CD4-positive, CD25-positive, alpha-beta regulatory T cell (primary cell): ENCODE results near the gene MATR3. TPM values are rescaled to one million over a fixed set of nuclear protein-coding genes. Genes with fewer than 3 reads are reported as not detected.
"Not testable (repeated sequence)": the region's sequence is repeated elsewhere in the genome, so short reads cannot be mapped to it uniquely, and the experiment has no call there.

Experiments used
- ATAC-seq, 2 donors: fragments of 150-1000 bp; cut with Tn5 transposase; one replicate each; pipeline ENCODE4 v1.10.0; 2021; ENCODE audit warnings: low read depth in 2 of 2, moderate number of reproducible peaks in 2 of 2, moderate library complexity in 1 of 2
- DNase-seq, 3 donors: peaks; one replicate each; pipeline versions ENCODE4 v3.0.0 to v3.0.0-alpha.2; 2012 to 2022; ENCODE audit warnings: mixed read lengths in 1 of 3
- H3K27ac ChIP-seq: one replicate; pipeline ENCODE4 v1.7.0; 2013; ENCODE audit warnings: mild to moderate bottlenecking, low read length; ENCODE audit not compliant: insufficient read depth, poor library complexity, severe bottlenecking
- H3K27me3 ChIP-seq: one replicate; pipeline ENCODE4 v1.7.0; 2013; ENCODE audit warnings: low read length; ENCODE audit not compliant: control insufficient read depth, insufficient read depth
- H3K36me3 ChIP-seq: one replicate; pipeline ENCODE4 v1.7.0; 2013; ENCODE audit warnings: mild to moderate bottlenecking, low read length, moderate library complexity; ENCODE audit not compliant: control insufficient read depth, insufficient read depth
- H3K4me1 ChIP-seq: 2 replicates; pipeline ENCODE4 v1.7.0; 2013; ENCODE audit warnings: mild to moderate bottlenecking, low read length; ENCODE audit not compliant: insufficient read depth, control insufficient read depth, poor library complexity, severe bottlenecking
- H3K4me3 ChIP-seq: one replicate; pipeline ENCODE4 v1.7.0; 2013; ENCODE audit warnings: low read depth, mild to moderate bottlenecking, low read length, moderate library complexity
- H3K9me3 ChIP-seq, 2 experiments: 1 replicate in 1 of 2; 2 replicates in 1 of 2; pipeline ENCODE4 v1.7.0; 2013; ENCODE audit warnings: low read length in 2 of 2, mild to moderate bottlenecking in 1 of 2, moderate library complexity in 1 of 2; ENCODE audit not compliant: control insufficient read depth in 2 of 2
- H3K27ac Mint-ChIP-seq, 3 donors: one replicate each; pipeline ENCODE4 v1.8.0; 2020 to 2022; ENCODE audit warnings: mild to moderate bottlenecking in 3 of 3, mixed read lengths in 3 of 3, moderate library complexity in 2 of 3
- H3K27me3 Mint-ChIP-seq: one replicate; pipeline ENCODE4 v1.8.0; 2022; ENCODE audit warnings: mild to moderate bottlenecking, mixed read lengths
- H3K36me3 Mint-ChIP-seq: one replicate; pipeline ENCODE4 v1.8.0; 2020; ENCODE audit warnings: mixed read lengths
- H3K4me1 Mint-ChIP-seq, 4 donors: one replicate each; pipeline ENCODE4 v1.8.0; 2020 to 2022; ENCODE audit warnings: mixed read lengths in 4 of 4, mild to moderate bottlenecking in 1 of 4
- H3K4me3 Mint-ChIP-seq, 4 donors: one replicate each; pipeline ENCODE4 v1.8.0; 2020 to 2022; ENCODE audit warnings: mild to moderate bottlenecking in 4 of 4, mixed read lengths in 4 of 4, moderate library complexity in 3 of 4
- H3K9me3 Mint-ChIP-seq, 7 donors: one replicate each; pipeline ENCODE4 v1.8.0; 2020 to 2022; ENCODE audit warnings: mixed read lengths in 7 of 7, mild to moderate bottlenecking in 3 of 7, moderate library complexity in 2 of 7
- polyA plus RNA-seq, 4 donors: library from polyadenylated mRNA; unstranded; fragments of 300-500 nt; fragmentation: Illumina TruSeq; gene quantifications; one replicate each; pipeline ENCODE4 v1.2.3, GENCODE V29; 2021
- total RNA-seq: library from RNA; stranded (reverse); gene quantifications from one replicate; pipeline ENCODE4 v1.2.3, GENCODE V29; 2022

MATR3 gene
- total and polyA plus RNA-seq, 5 donors from 2014 or later: 327 to 391 (median 376) TPM

GRCh38 chr5:139266236-139266635, 27.3 kb upstream of the MATR3 start:
- Mint-ChIP-seq H3K4me1 (peaks cover 0 to 26% (median 7%) of the 10 kb centered on the region in 4 donors), H3K36me3 (no peaks in the 10 kb centered on the region), H3K9me3 (no peaks in the 10 kb centered on the region), H3K4me3 (no peak overlapping the region), H3K27ac (no peak overlapping the region), H3K27me3 (peaks cover 4% of the 10 kb centered on the region)
- H3K36me3 ChIP-seq: no peaks in the 10 kb centered on the region
- no peak for DNase-seq
- H3K4me3 ChIP-seq: no peak overlapping the region
- no peak overlapping the region for H3K27ac ChIP-seq
- no peak for ATAC-seq
- no peaks in the 10 kb centered on the region for H3K27me3 ChIP-seq
- no peaks in the 10 kb centered on the region for H3K9me3 ChIP-seq
- peaks cover 8% of the 10 kb centered on the region for H3K4me1 ChIP-seq

GRCh38 chr5:139267481-139267880, 26.1 kb upstream of the MATR3 start:
- Mint-ChIP-seq H3K9me3 (no peaks in the 10 kb centered on the region), H3K4me1 (peaks cover under 1 to 22% (median 9%) of the 10 kb centered on the region in 4 donors)
- no peak for ATAC-seq

GRCh38 chr5:139268364-139269202, 25.0 kb upstream of the MATR3 start:
- no peaks in the 10 kb centered on the region for H3K27me3 Mint-ChIP-seq
- Histone ChIP-seq H3K9me3 (no peaks in the 10 kb centered on the region), H3K36me3 (no peaks in the 10 kb centered on the region), H3K4me1 (peaks cover 15% of the 10 kb centered on the region), H3K27ac (no peak overlapping the region), H3K4me3 (no peak overlapping the region), H3K27me3 (no peaks in the 10 kb centered on the region)
- DNase-seq (no peak), ATAC-seq (no peak)
- H3K4me3 Mint-ChIP-seq: no peak overlapping the region
- H3K4me1 Mint-ChIP-seq: peaks cover 10 to 25% (median 13%) of the 10 kb centered on the region in 4 donors
- peak overlapping the region in 1 of 3 donors; percentile 2 for H3K27ac Mint-ChIP-seq
- H3K9me3 Mint-ChIP-seq: no peaks in the 10 kb centered on the region
- no peaks in the 10 kb centered on the region for H3K36me3 Mint-ChIP-seq

More at GRCh38 chr5:139267481-139267880, 26.1 kb upstream of the MATR3 start:
- Histone ChIP-seq H3K9me3 (no peaks in the 10 kb centered on the region), H3K27ac (no peak overlapping the region), H3K36me3 (no peaks in the 10 kb centered on the region), H3K4me1 (peaks cover 8% of the 10 kb centered on the region), H3K27me3 (no peaks in the 10 kb centered on the region), H3K4me3 (no peak overlapping the region)
- Mint-ChIP-seq H3K4me3 (no peak overlapping the region), H3K27me3 (no peaks in the 10 kb centered on the region), H3K27ac (no peak overlapping the region), H3K36me3 (no peaks in the 10 kb centered on the region)
- no peak for DNase-seq

GRCh38 chr5:139270718-139271117, 22.8 kb upstream of the MATR3 start:
- H3K27ac Mint-ChIP-seq, H3K36me3 ChIP-seq, ATAC-seq: not testable (repeated sequence)

GRCh38 chr5:139271201-139272027, 22.1 kb upstream of the MATR3 start:
- peaks cover 4 to 51% (median 24%) of the 10 kb centered on the region in 4 donors for H3K4me1 Mint-ChIP-seq
- no peaks in the 10 kb centered on the region for H3K9me3 Mint-ChIP-seq

More at GRCh38 chr5:139270718-139271117, 22.8 kb upstream of the MATR3 start:
- DNase-seq, H3K4me3 Mint-ChIP-seq, H3K27me3 Mint-ChIP-seq, H3K9me3 Mint-ChIP-seq, H3K4me3 ChIP-seq, H3K27ac ChIP-seq, H3K9me3 ChIP-seq, H3K36me3 Mint-ChIP-seq, H3K27me3 ChIP-seq: not testable (repeated sequence)
- peaks cover 4 to 44% (median 18%) of the 10 kb centered on the region in 4 donors for H3K4me1 Mint-ChIP-seq
- peaks cover 31% of the 10 kb centered on the region for H3K4me1 ChIP-seq

GRCh38 chr5:139272471-139273321, 20.8 kb upstream of the MATR3 start:
- Mint-ChIP-seq H3K4me3 (peak overlapping the region; percentile 80 to 93 (median 90)), H3K9me3 (no peaks in the 10 kb centered on the region), H3K36me3 (no peaks in the 10 kb centered on the region), H3K27ac (peak overlapping the region; percentile 87 to 94 (median 89)), H3K27me3 (no peaks in the 10 kb centered on the region), H3K4me1 (peaks cover 4 to 61% (median 32%) of the 10 kb centered on the region in 4 donors)
- DNase-seq (peak in 2 of 3 donors; percentile 34 to 66), ATAC-seq (no peak)
- Histone ChIP-seq H3K27me3 (no peaks in the 10 kb centered on the region), H3K4me3 (peak overlapping the region; percentile 81), H3K36me3 (no peaks in the 10 kb centered on the region), H3K27ac (peak overlapping the region; percentile 69), H3K9me3 (no peaks in the 10 kb centered on the region), H3K4me1 (peaks cover 44% of the 10 kb centered on the region)

More at GRCh38 chr5:139271201-139272027, 22.1 kb upstream of the MATR3 start:
- no peaks in the 10 kb centered on the region for H3K9me3 ChIP-seq
- Mint-ChIP-seq H3K36me3 (no peaks in the 10 kb centered on the region), H3K4me3 (no peak overlapping the region), H3K27me3 (no peaks in the 10 kb centered on the region), H3K27ac (peak overlapping the region in 1 of 3 donors; percentile 43)
- DNase-seq (no peak), ATAC-seq (no peak)
- H3K27me3 ChIP-seq: no peaks in the 10 kb centered on the region
- no peak overlapping the region for H3K4me3 ChIP-seq
- H3K36me3 ChIP-seq: no peaks in the 10 kb centered on the region
- H3K4me1 ChIP-seq: peaks cover 35% of the 10 kb centered on the region
- no peak overlapping the region for H3K27ac ChIP-seq

- peak overlapping the region; percentile 80 to 93 (median 90) for H3K4me3 Mint-ChIP-seq
- peak overlapping the region; percentile 69 for H3K27ac ChIP-seq
- DNase-seq: no peak
- H3K27me3 ChIP-seq: no peaks in the 10 kb centered on the region
- peak overlapping the region; percentile 81 for H3K4me3 ChIP-seq
- H3K27me3 Mint-ChIP-seq: no peaks in the 10 kb centered on the region
- no peak for ATAC-seq
- H3K9me3 Mint-ChIP-seq: no peaks in the 10 kb centered on the region
- H3K9me3 ChIP-seq: no peaks in the 10 kb centered on the region
- no peaks in the 10 kb centered on the region for H3K36me3 ChIP-seq
- peaks cover 0 to 62% (median 34%) of the 10 kb centered on the region in 4 donors for H3K4me1 Mint-ChIP-seq
- H3K4me1 ChIP-seq: peaks cover 44% of the 10 kb centered on the region
- H3K36me3 Mint-ChIP-seq: no peaks in the 10 kb centered on the region
- peak overlapping the region; percentile 87 to 94 (median 89) for H3K27ac Mint-ChIP-seq
These were observed 20.3 kb upstream of the MATR3 start for GRCh38 chr5:139273322-139273571.
